ENCODE measurements around the gene CHGA.

The CHGA gene

GRCh38 chr14:92984082-92984788 lies 61.3 kb downstream of the CHGA start:
- no peak for DNase-seq

Measured in CD4-positive, alpha-beta T cell treated with Interleukin-6 for 4 hours (primary cell).